Ishikawa (cell line): Measurements from ENCODE around the gene MUL1.

Experiments used
- CEBPB ChIP-seq: IDR thresholded peaks from 2 replicates; pipeline ENCODE4 v1.6.1; 2012
- CREB1 ChIP-seq: IDR thresholded peaks from 2 replicates; pipeline ENCODE4 v1.6.1; 2012; ENCODE audit warnings: low read depth
- EGR1 ChIP-seq: IDR thresholded peaks from 2 replicates; pipeline ENCODE4 v1.6.1; 2012
- EP300 ChIP-seq: IDR thresholded peaks from 2 replicates; pipeline ENCODE4 v1.6.1; 2012; ENCODE audit warnings: borderline replicate concordance
- FOXM1 ChIP-seq: IDR thresholded peaks from 2 replicates; pipeline ENCODE4 v1.6.1; 2012; ENCODE audit warnings: low read depth, borderline replicate concordance
- MAX ChIP-seq: IDR thresholded peaks from 2 replicates; pipeline ENCODE4 v1.6.1; 2012
- RAD21 ChIP-seq: IDR thresholded peaks from 2 replicates; pipeline ENCODE4 v1.6.1; 2012; ENCODE audit warnings: low read depth
- REST ChIP-seq: IDR thresholded peaks from 2 replicates; pipeline ENCODE4 v1.6.1; 2012; ENCODE audit warnings: low read depth, mild to moderate bottlenecking
- TAF1 ChIP-seq: IDR thresholded peaks from 2 replicates; pipeline ENCODE4 v1.6.1; 2012; ENCODE audit warnings: low read depth, mild to moderate bottlenecking
- TCF12 ChIP-seq: IDR thresholded peaks from 2 replicates; pipeline ENCODE4 v1.6.1; 2012; ENCODE audit warnings: low read depth
- TEAD4 ChIP-seq: IDR thresholded peaks from 2 replicates; pipeline ENCODE4 v1.6.1; 2012
- USF1 ChIP-seq: IDR thresholded peaks from 2 replicates; pipeline ENCODE4 v1.6.1; 2012
- YY1 ChIP-seq: IDR thresholded peaks from 2 replicates; pipeline ENCODE4 v1.6.1; 2012; ENCODE audit warnings: low read depth
- ZBTB7A ChIP-seq: IDR thresholded peaks from 2 replicates; pipeline ENCODE4 v1.6.1; 2012; ENCODE audit warnings: low read depth

GRCh38 chr1:20470194-20470593 is 37.8 kb downstream of the MUL1 start:
- TF ChIP-seq USF1 (no peak), YY1 (no peak), MAX (no peak), CEBPB (no peak), CREB1 (no peak), RAD21 (no peak), TAF1 (no peak), EGR1 (no peak), ZBTB7A (no peak), REST (no peak), EP300 (no peak), TEAD4 (no peak), FOXM1 (no peak), TCF12 (no peak)
